Mammary epithelial cell (primary cell): ENCODE measurements around the gene RBM4.

Experiments used
- EZH2 ChIP-seq: IDR thresholded peaks from 2 replicates; pipeline ENCODE4 v1.6.1; 2012; ENCODE audit warnings: low read length, inconsistent platforms, borderline replicate concordance
- TF ChIP-seq, protein P1 (sequence below), 2 donors: IDR thresholded peaks in 1 of 2; conservative IDR thresholded peaks in 1 of 2; 2 replicates each; pipeline ENCODE4 v1.5.1; 2011 to 2012; ENCODE audit warnings: inconsistent platforms in 2 of 2, low read length in 2 of 2, mild to moderate bottlenecking in 2 of 2, control low read depth in 1 of 2, low read depth in 1 of 2; ENCODE audit not compliant: insufficient read depth in 1 of 2; ENCODE audit errors: extremely low read depth in 1 of 2

DNA sequence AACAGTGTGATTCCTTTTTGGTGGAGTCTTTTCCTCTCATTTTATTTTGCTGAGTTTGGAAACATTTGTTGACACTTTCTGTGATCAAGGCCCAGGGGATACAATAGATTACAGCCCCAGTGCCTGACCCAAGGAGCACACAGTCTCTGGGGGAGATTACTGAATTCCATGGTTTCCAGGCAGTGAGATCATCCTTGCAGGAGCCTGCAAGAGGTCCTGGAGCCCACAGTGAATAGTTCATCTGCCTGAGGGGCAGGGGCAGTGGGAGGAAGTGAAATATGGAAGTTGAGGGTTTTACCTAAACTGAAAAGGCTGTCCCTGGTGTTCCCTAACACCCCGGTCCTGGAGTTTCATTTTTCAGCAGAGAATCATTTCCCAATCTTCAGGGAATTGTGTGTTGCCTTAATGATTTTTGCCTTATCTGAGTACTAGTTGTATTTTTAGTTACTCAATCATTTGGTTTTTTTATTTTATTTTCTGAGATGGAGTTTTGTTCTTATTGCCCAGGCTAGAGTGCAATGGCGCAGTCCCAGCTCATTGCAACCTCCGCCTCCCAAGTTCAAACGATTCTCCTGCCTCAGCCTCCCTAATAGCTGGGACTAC is 37.8 kb upstream of the RBM4 start:
- TF ChIP-seq, protein P1, sequence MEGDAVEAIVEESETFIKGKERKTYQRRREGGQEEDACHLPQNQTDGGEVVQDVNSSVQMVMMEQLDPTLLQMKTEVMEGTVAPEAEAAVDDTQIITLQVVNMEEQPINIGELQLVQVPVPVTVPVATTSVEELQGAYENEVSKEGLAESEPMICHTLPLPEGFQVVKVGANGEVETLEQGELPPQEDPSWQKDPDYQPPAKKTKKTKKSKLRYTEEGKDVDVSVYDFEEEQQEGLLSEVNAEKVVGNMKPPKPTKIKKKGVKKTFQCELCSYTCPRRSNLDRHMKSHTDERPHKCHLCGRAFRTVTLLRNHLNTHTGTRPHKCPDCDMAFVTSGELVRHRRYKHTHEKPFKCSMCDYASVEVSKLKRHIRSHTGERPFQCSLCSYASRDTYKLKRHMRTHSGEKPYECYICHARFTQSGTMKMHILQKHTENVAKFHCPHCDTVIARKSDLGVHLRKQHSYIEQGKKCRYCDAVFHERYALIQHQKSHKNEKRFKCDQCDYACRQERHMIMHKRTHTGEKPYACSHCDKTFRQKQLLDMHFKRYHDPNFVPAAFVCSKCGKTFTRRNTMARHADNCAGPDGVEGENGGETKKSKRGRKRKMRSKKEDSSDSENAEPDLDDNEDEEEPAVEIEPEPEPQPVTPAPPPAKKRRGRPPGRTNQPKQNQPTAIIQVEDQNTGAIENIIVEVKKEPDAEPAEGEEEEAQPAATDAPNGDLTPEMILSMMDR (conservative IDR thresholded peaks at IDR 0.05 in 1 of 2, IDR thresholded peaks at IDR 0.05 in 1 of 2; ENCODE audit: extremely low read depth in 1 of 2, insufficient read depth in 1 of 2, low read depth in 1 of 2, low read length in 2 of 2): no peak
- no peak for TF ChIP-seq EZH2
